ENCODE measurements around the gene AGK. TPM values are rescaled to one million over a fixed set of nuclear protein-coding genes. Genes with fewer than 3 reads are reported as not detected.
"Not testable (repeated sequence)": the region's sequence is repeated elsewhere in the genome, so short reads cannot be mapped to it uniquely, and the experiment has no call there.

Gene AGK
- total RNA-seq, 1 experiment from 2014 or later = 67.1 TPM

- DNase-seq (ENCODE audit: low read depth, low spot score) = no peak
- in situ Hi-C loops (cut with HindIII; ENCODE audit: low pct_unique_long_range_greater_than_20kb, low sequenced_read_pairs) = no loop called here
Observed at GRCh38 chr7:141686074-141686473, 134.9 kb downstream of the AGK start.

- no peak for DNase-seq (ENCODE audit: low read depth, low spot score)
- in situ Hi-C loops (cut with HindIII; ENCODE audit: low pct_unique_long_range_greater_than_20kb, low sequenced_read_pairs) = no loop called here
Observed at GRCh38 chr7:141686670-141687069, 135.5 kb downstream of the AGK start.

- DNase-seq (ENCODE audit: low read depth, low spot score) = no peak
- in situ Hi-C loops (cut with HindIII; ENCODE audit: low pct_unique_long_range_greater_than_20kb, low sequenced_read_pairs) = no loop called here
Observed at GRCh38 chr7:141688043-141688442, 136.8 kb downstream of the AGK start.

GRCh38 chr7:141689072-141689825 lies 138.0 kb downstream of the AGK start:
- DNase-seq (ENCODE audit: low read depth, low spot score); in situ Hi-C loops (cut with HindIII; ENCODE audit: low pct_unique_long_range_greater_than_20kb, low sequenced_read_pairs): not testable (repeated sequence)

- in situ Hi-C loops (cut with HindIII; ENCODE audit: low pct_unique_long_range_greater_than_20kb, low sequenced_read_pairs) = no loop called here
Observed at GRCh38 chr7:141691540-141691939, 140.3 kb downstream of the AGK start.

DNA sequence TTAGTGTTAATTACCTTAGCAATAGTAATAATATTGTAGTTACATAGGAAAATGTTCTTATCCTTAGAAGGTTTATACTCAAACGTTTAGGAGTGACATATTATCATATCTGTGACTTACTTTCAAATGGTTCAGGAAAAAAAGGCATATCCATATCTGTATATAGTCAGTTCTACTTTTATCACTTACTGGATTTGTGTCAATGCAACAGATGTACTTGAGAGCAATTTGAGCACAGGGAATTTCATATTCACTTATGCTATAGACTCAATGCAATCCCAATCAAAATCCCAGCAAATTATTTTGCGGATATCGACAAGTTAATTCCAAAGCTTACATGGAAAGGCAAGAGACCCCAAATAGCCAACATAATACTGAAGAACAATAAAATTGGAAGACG lies 140.8 kb downstream of the AGK start:
- DNase-seq (ENCODE audit: low read depth, low spot score) = no peak
- in situ Hi-C loops (cut with HindIII; ENCODE audit: low pct_unique_long_range_greater_than_20kb, low sequenced_read_pairs) = no loop called here

More at GRCh38 chr7:141691540-141691939, 140.3 kb downstream of the AGK start:
- DNase-seq (ENCODE audit: low read depth, low spot score) = no peak

DNA sequence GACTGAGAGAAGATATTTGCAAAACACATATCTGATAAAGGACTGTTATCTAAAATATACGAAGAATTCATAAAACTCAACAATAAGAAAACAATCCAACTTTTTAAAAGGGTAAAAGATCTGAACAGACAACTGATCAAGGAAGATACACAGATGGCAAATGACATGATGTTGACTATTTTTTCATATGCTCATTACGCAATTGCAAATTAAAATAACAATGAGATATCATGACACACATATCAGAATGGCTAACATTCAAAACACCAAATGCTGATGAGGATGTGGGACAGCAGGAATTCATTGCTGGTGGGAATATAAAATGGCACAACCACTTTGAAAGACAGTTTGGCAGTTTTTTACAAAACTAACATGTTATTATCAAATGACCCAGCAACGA lies 141.9 kb downstream of the AGK start:
- in situ Hi-C loops (cut with HindIII; ENCODE audit: low pct_unique_long_range_greater_than_20kb, low sequenced_read_pairs) = no loop called here
- no peak for DNase-seq (ENCODE audit: low read depth, low spot score)

DNA sequence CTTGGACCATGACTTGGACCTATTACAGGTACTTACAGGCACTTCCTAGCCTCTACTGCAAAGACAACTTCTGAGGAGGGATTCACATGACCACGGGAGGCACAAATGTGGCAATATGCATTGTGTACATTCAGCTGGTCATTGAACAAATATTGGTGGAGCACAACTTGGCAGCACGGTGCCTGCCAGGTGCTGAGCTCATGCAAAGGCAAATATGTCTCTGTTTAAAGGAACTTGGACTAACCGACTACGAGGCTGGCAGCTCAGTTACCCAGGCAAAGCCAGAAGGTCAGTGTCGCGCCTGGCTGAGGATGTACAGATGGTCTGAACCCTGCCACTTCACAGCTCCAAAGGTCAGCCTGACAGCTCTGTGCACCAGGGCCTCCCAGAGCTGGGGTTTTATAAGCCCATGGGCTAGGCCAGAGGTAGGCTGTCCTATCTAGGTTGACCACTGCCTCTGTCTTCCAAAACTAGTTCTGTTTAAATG lies 144.6 kb downstream of the AGK start:
- no peak for DNase-seq (ENCODE audit: low read depth, low spot score)
- in situ Hi-C loops (cut with HindIII; ENCODE audit: low pct_unique_long_range_greater_than_20kb, low sequenced_read_pairs) = no loop called here

DNA sequence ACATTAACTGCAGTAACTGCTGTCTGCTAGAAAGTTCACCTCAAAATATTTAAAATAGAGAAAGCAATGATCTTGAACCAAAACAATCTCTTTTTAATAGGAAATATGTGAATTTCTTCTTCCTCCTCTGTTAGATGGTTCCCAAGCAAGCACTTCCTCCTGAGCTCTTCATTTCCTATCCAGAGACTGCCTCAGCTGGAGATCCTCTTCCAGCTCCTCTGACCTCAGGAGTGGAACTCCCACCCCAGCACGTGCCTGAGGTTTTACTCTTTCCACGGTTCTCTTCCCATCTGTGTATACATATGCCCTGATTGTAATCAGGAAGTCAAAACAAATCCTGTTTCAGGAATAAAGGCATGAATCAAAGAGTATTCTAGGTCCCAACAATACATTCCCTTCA lies 145.1 kb downstream of the AGK start:
- DNase-seq (ENCODE audit: low read depth, low spot score) = no peak
- in situ Hi-C loops (cut with HindIII; ENCODE audit: low pct_unique_long_range_greater_than_20kb, low sequenced_read_pairs) = no loop called here

DNA sequence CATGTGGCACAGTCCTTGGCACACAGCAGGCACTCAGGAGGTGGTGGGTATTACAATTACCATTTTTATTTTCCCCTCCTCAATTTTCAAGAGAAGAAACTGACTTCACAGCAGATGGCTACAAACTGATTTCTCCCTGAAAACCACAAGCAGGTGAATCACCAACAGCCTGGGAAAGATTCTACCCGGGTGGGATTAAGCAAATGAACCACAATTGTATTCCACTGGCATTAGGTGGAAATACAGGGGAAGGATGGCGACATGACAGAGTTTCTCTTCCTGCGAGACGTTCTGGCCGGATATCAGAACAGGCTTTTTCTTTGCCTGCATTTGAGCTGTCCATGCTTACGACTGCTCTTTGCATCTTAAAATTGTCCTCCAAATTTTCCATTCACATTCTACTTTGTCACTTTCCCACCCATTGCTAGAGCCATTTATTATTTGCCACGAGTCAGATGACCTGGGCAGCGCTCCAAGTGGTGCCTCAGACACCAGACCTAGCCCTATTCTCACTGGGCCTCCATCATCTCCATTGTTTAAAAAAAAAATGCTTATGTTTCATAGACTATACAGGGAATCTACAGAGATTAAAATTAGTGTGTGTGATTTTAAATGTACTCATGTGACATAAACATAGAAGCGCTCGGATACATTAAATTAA lies 146.1 kb downstream of the AGK start:
- DNase-seq (ENCODE audit: low read depth, low spot score) = no peak
- in situ Hi-C loops (cut with HindIII; ENCODE audit: low pct_unique_long_range_greater_than_20kb, low sequenced_read_pairs) = no loop called here

DNA sequence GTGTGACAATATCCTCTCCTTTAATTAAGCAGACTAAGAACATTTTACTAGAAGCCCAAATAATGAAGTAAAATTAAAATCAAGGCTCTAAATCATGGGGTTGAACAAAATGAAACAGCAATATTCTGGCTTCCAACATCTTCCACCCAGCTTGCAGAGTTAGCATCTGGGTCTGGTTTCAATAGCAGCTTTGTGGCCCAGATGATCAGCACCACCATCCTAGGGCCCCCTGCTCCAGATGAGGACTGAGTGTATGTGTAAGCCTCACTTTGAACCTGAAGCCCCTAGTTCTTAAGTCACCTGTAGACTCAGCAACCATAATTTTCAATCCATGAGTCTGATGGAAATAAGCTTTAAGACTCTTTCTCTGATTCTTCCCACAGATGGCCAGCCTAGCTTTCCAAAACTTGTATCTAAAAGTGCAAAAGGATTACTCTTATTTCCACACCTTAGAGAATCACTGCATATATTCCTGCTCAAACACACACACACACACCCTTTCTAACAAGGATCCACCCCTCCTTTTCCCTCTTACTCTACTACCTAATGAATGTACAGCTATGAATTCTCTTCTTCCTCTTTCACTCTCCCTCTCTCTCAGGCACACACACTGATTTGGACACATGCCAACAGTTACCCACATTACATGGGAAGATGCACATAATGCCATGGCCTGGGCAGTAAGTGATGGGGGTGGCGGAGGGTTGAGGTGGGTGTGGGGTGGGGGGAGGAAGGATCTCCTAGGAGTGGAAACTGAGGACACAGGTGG lies 147.2 kb downstream of the AGK start:
- no peak for DNase-seq (ENCODE audit: low read depth, low spot score)
- in situ Hi-C loops (cut with HindIII; ENCODE audit: low pct_unique_long_range_greater_than_20kb, low sequenced_read_pairs) = no loop called here

- in situ Hi-C loops (cut with HindIII; ENCODE audit: low pct_unique_long_range_greater_than_20kb, low sequenced_read_pairs) = no loop called here
- no peak for DNase-seq (ENCODE audit: low read depth, low spot score)
Observed at GRCh38 chr7:141699860-141700259, 148.7 kb downstream of the AGK start.

DNA sequence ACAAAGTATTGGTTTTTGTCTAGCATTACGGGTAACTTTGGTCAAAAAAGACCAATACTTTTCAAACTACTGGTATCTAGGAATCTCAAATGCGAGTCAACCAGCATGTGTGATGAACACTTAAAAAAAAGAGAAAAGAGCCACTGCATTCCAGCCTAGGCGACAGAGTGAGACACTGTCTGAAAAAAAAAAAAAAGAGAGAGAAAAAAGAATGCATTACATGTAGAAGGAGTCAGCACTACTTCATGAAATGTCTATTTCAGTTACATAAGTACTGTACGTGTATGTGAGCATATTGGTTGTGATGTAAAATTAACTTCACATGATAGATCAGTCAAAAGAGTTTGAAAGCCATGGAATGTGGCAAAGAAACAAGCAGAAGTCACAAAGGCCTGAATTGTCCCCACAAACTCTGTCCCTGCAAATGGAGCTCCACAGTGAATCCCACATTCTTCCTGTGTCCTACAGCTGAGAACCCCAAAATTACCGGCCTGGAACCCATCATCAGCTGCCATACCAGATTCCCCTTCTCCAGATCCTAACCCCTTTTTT lies 149.2 kb downstream of the AGK start:
- no peak for DNase-seq (ENCODE audit: low read depth, low spot score)
- in situ Hi-C loops (cut with HindIII; ENCODE audit: low pct_unique_long_range_greater_than_20kb, low sequenced_read_pairs) = no loop called here

- in situ Hi-C loops (cut with HindIII; ENCODE audit: low pct_unique_long_range_greater_than_20kb, low sequenced_read_pairs) = no loop called here
- DNase-seq (ENCODE audit: low read depth, low spot score) = no peak
Observed at GRCh38 chr7:141700848-141701371, 149.7 kb downstream of the AGK start.

- in situ Hi-C loops (cut with HindIII; ENCODE audit: low pct_unique_long_range_greater_than_20kb, low sequenced_read_pairs) = no loop called here
- DNase-seq (ENCODE audit: low read depth, low spot score) = peak; percentile 25
Observed at GRCh38 chr7:141701489-141702046, 150.4 kb downstream of the AGK start.

- in situ Hi-C loops (cut with HindIII; ENCODE audit: low pct_unique_long_range_greater_than_20kb, low sequenced_read_pairs) = no loop called here
- DNase-seq (ENCODE audit: low read depth, low spot score) = peak; percentile 42
Observed at GRCh38 chr7:141702047-141702567, 150.9 kb downstream of the AGK start, which contains the start of gene DENND11. Gene DENND11 (minus strand): TSS chr7:141702166. CDS start chr7:141702153, 13 bp downstream.

DNA sequence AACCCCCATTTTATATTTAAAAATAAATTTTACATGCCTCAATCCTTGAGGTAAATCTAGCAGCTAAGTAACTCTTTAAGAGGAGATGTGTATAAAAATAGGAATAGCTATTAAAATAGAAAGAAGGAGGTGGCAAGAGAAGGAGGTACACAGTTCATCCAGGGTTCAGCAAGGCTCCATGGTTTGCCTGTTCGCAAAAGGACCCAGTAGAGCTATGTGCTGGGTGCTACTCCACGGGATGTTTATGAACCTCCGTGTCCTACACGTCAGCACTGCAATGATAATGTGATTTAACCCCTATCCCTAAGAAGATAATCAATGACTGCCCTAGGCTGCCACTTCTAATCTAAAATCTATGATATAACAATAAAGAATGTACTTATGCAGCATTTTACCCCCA lies 151.7 kb downstream of the AGK start:
- in situ Hi-C loops (cut with HindIII; ENCODE audit: low pct_unique_long_range_greater_than_20kb, low sequenced_read_pairs) = no loop called here
- DNase-seq (ENCODE audit: low read depth, low spot score) = no peak
